Activated CD4-positive, alpha-beta T cell treated with anti-CD3 and anti-CD28 coated beads for 48 hours (primary cell): Measurements from ENCODE around the gene TUBA1C.
"Not testable (repeated sequence)": the region's sequence is repeated elsewhere in the genome, so short reads cannot be mapped to it uniquely, and the experiment has no call there.

ENCODE experiments used
- DNase-seq: peaks from one replicate; pipeline ENCODE4 v3.0.0-alpha.2; 2020

Gene TUBA1C

DNA sequence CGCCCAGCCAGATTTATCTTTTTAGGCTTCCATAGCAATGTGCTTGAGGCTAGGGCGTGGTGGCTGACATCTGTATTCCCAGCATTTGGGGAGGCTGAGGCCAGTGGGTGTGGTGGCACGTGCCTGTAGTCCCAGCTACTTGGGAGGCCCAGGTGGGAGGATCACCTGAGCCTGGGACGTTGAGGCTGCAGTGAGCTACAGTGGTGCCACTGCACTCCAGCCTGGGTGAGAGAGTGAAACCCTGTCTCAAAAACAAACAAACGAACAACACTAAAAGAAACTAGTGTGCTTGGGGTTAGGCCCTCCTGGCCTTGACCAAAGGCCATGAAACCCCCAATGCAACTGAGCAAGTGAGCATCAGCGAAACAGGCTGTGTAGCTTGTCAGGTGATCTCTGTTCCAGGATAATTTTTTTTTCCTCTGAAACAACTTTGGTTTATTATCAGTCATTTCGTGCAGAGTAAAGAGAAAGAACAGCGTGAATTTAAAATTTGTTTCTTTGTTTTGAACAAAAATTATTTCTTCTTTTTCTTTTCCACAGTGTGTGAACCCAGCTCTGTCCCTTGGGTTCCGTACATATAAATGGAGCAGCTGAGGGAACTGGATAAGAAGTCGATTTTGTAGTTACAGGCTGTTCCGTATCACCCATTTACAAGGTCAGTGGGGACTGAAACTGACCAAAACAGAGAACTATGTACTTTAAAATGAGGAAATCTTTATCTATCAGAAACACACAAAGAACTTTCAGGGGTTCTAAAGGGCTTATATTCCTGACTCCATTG lies 8.8 kb upstream of the TUBA1C start:
- DNase-seq, result no peak

DNA sequence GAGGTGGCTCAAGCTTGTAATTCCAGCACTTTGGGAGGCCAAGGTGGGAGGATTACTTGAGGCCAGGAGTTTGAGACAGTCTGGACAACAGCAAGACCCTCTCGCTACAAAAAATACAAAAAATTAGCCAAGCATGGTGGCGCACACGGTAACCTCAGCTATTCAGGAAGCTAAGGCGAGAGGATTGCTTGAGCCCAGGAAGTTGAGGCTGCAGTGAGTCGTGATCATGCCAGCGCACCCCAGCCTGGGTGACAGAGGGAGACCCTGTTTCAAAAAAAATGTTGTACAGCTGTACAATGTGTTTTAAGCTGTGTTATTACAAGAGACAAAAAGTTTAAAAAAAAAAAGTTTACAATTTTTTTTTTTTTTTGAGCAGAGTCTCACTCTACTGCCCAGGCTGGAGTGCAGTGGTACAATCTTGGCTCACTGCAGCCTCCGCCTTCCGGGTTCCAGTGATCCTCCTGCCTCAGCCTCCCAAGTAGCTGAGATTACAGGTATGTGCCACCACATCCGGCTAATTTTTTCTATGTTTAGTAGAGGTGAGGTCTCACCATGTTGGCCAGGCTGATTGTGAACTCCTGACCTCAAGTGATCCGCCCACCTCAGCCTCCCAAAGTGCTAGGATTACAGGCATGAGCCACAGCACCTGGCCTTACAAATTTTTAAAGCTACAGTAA lies 7.2 kb upstream of the TUBA1C start:
- not testable (repeated sequence) for DNase-seq

DNA sequence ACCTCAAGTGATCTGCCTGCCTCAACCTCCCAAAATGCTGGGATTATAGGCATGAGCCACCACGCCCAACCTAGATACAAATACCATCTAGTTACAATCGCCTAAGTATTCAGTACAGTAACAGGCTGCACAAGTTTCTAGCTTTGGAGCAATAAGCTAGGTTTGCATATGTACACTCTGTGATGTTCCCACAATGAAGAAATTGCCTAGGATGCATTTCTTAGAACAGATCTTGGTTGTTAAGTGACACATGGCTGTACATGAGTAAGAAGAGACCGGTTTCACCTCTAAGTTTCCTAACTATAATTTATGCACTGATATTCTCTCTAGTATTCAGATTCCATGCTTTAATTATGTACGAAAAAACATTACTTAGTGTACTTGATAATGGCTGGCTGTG lies 5.4 kb upstream of the TUBA1C start:
- DNase-seq, result no peak

DNA sequence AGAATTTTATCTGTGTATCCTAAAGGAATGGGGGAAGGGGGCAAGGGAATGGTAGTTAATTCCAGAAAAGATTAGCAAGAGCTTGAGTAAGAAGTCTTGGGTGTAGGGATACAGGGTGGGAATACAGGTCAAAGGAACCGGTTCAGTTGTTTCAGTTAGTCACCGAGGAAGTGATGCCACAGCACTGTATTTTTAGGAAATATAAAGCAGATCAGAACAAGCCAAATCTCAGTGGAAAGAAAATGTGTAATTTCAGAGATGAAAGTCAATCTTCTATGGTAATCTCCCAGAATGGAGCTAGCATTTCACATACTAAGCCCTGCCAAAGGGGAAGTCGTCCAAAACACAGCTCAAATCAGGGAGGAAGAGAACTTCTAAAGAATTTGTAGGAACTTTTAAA lies 4.7 kb upstream of the TUBA1C start:
- no peak for DNase-seq

DNA sequence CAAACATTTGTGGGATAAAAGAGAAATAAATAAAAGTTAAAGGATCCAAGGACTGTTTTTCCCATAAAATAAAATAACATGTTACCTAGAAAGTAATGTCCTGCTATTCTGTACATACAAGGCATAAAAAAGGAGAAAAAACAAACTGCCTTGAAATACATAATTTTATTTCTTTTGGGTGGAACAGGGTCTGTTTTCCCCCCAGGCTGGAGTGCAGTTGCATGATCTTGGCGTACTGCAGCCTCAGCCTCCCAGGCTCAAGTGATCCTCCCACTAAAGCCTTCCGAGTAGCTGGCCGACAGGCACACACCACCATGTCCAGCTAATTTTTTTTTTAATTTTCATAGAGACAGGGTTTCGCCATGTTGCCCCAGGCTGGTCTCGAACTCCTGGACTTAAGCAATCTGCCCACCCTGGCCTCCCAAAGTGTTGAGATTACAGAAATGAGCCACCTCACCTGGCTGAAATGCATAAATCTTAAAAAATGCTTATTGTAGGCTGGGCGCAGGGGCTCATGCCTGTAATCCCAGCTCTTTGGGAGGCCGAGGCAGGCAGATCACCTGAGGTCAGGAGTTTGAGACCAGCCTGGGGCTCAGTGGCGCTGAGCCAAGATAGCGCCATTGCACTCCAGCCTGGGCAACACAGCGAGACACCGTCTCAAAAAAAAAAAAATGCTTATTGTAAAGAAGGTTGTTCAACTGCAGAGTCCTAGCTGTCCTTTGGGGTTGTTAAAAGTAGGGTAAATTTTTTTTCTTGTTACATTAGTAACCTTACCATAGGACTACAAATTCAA lies 4.1 kb upstream of the TUBA1C start:
- DNase-seq, result no peak

DNA sequence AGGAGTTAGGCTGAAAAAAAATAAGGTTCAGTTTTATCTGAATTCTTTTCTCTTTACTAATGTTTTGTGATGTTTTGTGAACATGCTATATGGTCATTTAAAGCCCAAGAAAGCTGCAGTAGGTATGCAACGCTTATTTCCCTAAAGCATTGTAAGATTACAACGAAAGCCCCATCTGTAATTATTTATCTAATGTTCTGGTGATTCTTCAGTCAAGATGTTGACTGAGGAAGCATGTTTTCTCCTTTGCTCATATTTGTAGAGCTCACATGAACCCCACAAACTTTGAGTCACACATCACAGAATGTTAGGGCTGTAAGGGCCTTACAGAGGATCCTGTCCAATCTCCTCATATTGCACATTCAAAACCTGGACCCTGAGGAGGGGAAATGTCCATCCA lies 3.2 kb upstream of the TUBA1C start:
- no peak for DNase-seq

DNA sequence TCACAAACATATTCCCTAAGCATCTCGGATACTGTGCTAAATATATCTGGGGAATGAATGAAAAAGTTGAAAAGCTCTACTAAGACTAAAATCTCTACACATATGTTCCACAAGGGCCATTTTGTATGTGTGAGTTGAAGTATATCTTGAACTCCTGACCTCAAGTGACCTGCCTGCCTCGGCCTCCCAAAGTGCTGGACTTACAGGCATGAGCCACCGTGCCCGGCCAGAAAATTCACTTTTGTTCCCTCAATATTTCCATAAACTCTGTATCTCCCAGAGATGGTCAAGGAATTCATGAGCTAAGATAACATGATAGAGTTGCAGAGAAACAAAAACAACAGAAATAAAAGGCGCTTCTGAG lies 1.5 kb upstream of the TUBA1C start:
- no peak for DNase-seq

DNA sequence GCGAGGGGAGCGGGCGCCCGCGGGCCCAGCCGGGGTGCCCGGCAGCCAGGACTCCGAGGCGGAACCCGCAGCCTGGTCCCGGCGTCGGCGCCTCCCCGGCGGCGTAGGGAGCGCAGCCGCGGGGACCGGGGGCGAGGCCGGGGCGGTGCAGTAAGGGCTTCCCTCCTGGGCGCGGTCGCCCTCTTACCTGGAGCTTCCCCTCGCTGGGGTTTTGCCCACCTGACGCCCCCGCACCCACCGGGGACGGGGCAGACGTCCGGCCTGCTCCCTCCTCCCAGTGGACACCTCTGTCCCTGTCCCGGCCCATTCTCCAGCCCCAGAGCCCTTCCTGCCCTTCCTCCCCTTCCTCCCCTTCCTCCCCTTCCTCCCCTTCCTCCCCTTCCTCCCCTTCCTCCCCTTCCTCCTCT lies 413 bp upstream of the TUBA1C start:
- DNase-seq, result peak; percentile 64

DNA sequence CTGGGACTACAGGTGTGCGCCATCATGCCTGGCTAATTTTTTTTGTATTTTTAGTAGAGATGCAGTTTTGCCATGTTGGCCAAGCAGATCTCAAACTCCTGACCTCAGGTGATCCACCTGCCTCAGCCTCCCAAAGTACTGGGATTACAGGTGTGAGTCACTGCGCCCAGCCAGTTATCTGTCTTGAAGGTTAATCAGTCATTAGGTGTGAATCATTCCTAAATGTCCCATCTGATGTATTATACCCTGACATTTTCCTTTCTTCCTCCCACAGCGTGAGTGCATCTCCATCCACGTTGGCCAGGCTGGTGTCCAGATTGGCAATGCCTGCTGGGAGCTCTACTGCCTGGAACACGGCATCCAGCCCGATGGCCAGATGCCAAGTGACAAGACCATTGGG lies 4.3 kb downstream of the TUBA1C start:
- DNase-seq, result not testable (repeated sequence)

DNA sequence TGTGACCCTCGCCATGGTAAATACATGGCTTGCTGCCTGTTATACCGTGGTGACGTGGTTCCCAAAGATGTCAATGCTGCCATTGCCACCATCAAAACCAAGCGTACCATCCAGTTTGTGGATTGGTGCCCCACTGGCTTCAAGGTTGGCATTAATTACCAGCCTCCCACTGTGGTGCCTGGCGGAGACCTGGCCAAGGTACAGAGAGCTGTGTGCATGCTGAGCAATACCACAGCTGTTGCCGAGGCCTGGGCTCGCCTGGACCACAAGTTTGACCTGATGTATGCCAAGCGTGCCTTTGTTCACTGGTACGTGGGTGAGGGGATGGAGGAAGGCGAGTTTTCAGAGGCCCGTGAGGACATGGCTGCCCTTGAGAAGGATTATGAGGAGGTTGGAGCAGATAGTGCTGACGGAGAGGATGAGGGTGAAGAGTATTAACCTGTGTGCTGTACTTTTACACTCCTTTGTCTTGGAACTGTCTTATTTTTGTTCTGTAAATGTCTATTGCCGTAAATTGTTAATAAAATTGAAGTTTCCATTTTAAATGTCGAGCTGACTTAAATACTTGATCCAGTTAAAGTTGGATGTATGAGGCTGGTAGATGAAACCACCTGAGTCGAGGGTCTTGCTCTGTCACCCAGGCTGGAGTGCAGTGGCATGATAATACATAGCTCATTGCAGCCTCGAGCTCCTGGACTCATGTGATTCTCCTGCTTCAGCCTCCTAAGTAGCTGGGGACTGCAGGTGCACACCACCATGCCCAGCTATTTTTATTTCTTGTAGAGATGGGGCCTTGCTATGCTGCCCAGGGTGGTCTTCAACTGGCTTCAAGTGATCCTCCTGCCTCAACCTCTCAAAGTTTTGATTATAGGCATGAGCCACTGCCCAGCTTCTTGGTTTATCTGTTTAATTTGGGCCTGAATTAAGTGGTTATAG lies 8.2 kb downstream of the TUBA1C start:
- DNase-seq, result no peak

DNA sequence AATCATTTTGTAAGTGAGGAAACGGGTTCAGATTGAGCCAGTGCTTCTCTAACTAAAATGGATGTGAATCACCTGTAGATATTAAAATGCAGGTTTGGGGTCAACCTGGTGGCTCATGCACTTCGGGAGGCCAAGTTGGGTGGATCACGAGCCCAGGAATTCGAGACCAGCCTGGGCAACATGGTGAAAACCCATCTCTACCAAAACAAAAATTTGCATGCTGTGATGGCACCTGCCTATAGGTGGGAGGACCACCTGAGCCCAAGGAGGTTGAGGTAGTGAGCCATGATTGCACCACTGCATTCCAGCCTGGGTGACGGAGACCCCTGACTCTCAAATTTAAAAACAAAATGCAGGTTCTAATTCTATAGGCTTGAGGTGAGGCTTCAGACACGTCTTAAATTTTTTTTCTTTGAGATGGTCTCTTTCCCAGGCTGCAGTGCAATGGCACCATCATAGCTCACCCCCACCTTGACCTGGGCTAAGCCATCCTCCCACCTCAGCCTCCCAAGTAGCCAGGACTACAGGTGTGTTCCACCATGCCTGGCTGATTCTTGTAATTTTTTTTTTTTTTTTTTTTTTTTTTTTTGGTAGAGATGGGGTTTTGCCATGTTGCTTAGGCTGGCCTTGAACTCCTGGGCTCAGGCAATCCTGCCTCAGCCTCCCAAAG lies 9.0 kb downstream of the TUBA1C start:
- DNase-seq, result no peak

DNA sequence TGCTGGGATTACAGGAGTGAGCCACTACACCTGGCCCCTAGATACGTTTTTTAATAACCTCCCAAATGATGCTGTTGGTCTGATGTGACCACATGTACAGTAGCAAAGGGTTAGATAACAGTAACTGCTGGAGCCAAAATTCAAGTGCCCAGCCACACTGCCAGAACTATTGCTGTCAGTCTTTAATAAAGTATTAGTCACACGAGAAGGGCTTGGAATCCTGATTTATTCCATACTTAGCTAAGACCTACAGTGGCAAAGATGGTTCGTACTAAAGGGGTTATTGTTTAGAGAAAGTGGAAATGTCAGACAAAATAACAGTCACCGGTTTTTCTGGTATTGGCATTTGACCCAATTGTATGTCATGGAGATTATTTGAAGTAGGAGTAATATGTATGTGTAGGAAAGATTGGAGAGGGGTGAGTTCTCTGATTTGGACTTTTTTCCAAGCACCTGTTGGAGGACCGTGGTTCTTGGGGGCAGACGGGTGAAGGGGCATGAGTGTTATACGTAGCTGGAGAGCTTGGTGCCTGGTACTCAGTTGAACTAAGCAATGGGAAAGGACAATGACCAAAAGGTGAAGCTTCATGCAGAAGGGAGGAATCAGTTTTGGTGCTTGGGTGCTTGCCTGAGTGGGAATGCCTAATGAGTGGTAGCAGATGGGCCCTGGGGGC lies 9.7 kb downstream of the TUBA1C start:
- DNase-seq, result no peak

DNA sequence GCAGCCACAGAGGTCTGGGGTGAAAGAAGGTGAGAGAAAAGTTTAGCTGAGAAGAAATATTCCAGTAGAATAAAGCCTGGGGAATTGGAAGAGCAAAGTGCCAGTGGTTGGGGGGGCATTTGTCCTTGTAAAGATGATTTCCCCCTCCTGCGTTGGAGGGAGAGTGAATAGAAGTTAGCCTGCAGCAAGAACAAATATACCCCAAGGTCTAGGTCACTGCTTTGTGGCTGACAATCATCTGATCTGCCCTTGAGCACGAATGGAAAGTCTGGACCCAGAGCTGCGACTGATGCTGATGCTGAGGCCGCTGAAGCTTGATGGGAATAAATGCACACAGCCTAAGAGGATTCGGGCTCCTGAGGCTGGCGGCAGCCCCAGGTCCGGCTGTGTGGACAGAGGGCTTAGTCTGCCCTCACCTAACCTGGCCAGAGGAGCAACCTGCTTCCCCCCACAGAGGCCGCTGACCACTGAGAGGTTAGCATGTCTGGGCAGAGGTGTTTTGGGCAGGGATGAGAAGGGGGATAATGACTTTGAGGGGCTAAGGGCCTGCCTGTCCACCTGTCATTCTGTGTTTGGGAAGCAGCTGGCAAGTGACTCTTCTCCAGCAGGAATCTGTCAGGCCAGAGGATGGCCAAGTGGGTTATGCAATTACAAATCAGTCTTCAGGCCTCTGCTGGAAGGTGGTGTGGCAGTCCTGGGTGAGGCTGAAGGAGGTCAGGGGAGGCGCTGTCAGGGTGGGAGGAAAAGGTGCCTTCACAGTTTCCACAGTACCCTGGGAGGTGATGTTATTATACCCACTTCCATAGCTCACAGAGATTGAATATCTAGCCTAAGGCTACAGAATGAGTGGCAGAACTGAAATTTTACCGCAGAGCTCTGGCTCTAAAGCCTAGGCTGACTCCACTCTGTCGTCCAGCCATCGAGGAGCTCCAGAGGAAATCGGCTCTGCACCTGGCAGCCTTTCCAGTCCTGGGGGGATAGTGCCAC lies 11.7 kb downstream of the TUBA1C start:
- DNase-seq, result no peak

DNA sequence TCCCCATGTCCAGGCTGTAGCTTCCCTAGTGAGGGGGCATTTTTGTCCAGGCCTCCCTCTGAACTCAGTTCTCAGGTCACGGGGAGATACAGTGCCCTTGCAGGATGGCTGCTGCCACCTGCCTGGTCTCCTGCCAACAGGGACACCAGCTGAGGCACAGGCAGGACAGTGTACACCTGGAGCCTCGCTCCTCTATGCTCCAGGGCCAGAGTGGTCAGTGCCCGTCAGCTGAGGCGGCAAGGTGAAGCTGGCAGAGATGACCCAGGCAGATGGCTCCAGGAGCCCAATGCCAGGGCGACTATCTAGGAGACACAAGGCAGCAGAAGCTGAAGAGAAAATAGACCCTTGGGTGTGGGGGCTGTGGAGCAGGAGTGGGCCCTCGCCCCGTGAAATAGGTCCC lies 12.6 kb downstream of the TUBA1C start:
- DNase-seq, result no peak

DNA sequence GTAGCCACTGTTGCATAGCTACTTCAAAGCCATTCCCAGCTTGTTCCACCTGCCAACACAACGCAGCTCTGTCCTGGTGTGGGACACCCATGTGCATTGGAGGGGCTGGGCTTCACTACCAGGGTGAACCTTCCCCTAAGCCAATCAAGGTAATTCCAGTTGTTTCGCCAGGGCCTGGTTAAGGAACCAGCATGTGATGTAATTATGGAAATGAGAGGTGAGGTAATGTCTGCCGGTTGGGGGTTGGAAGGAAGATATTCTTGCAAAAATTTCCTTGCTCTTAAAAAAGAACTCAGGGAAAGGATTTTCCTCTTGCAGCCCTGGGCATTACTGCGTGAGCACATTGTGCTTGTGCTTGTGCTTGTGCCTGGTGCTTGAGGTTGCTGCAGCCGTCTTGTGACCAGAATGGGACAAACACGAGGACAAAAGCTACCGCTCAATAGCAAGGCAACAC lies 14.9 kb downstream of the TUBA1C start:
- DNase-seq, result no peak

DNA sequence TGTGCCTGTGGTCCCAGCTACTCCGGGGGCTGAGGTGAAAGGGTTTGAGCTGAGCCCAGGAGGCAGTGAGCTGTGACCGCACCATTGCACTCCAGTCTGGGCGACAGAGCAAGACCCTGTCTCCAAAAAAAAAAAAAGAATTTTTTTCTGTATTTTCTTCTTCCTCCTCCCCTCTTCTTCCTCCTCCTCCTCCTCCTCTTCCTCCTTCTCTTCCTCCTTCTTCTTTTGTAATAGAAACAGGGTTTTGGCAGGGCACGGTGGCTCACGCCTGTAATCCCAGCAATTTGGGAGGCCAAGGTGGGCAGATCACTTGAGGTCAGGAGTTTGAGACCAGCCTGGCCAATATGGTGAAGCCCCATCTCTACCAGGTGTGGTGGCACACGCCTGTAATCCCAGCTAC lies 15.7 kb downstream of the TUBA1C start:
- DNase-seq, result not testable (repeated sequence)

DNA sequence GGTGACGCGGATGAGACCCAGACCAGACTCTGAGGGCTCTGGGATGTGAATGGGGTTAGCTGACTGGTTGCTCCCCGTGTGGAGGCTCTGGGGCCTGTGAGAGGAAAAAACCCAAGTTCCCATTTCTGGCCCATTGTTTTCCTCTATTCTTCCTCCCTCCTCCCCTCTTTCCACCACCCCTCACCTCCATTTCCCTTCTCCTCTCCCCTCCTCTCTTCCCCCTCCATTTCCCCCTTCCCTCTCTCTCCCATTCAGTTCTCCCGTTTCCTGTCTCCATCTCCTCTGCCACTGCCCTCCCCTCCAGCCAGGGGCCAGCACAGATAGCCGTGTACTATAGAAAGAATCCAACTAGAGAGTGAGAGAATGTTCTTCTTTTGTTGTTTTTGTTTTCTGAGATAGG lies 17.4 kb downstream of the TUBA1C start:
- DNase-seq, result no peak

DNA sequence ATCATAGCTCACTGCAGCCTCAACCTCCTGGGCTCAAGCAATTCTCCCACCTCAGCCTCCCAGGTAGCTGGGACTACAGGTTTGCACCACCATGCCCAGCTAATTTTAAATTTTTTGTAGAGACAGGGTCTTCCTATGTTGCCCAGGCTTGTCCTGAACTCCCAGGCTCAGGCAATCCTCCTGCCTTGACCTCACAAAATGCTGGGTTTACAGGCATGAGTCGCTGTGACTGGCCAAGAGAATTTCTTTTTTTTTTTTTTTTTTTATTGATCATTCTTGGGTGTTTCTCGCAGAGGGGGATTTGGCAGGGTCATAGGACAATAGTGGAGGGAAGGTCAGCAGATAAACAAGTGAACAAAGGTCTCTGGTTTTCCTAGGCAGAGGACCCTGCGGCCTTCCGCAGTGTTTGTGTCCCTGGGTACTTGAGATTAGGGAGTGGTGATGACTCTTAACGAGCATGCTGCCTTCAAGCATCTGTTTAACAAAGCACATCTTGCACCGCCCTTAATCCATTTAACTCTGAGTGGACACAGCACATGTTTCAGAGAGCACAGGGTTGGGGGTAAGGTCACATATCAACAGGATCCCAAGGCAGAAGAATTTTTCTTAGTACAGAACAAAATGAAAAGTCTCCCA lies 18.0 kb downstream of the TUBA1C start:
- not testable (repeated sequence) for DNase-seq

DNA sequence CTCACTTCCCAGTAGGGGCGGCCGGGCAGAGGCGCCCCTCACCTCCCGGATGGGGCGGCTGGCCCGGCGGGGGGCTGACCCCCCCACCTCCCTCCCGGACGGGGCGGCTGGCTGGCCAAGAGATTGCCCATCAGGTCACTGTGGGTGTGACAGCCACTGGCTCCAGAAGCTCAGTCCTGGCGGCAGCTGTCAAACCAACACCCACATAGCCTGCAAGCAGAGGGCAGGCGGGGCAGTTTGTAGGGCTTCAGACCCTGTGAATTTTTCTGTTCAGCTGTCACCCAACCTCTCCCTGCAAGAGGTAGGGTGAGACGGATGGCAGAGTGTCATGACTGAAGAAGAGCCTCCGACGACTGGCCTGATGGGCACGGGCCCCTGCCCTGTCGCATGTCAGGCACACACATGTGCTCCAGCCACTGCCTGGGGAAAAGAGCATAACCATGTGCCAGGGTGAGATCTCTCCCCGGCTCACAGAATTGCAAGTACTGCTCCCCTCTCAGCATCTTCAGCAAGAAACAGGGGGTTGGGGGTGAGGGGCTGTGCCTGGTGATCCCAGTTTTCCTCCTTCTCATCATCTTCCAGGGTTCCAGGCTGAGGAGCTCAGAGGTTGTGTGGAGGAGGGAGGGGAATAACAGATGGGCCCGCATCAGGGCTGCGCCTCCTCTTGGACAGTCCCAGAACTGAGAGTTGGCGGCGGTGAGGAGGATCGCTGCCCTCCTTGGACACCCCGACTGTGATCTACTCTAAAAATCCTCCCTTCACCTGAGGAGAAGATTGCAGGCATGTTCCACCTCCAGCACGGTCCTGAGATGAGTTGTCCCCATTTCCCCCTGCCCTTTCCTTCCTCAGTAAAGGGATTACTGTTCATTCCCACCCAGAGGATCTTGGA lies 18.9 kb downstream of the TUBA1C start:
- DNase-seq, result no peak
